HG03103 (cell line): Measurements from ENCODE around the gene SNORC.
"Not testable (repeated sequence)": the region's sequence is repeated elsewhere in the genome, so short reads cannot be mapped to it uniquely, and the experiment has no call there.

Source experiments
- ATAC-seq: cut with Tn5 transposase; IDR thresholded peaks from one replicate; pipeline ENCODE4 v1.9.1; 2021; ENCODE audit warnings: low read depth; ENCODE audit not compliant: unreplicated experiment

The SNORC gene

GRCh38 chr2:232870018-232870765 lies at the start of gene SNORC:
TSS of gene SNORC (plus strand) at chr2:232870264. CDS start at chr2:232870342, 78 bp downstream.
- ATAC-seq: no peak

- no peak for ATAC-seq
Observed at GRCh38 chr2:232829988-232830387, 40.1 kb upstream of the SNORC start.

GRCh38 chr2:232831496-232831895 lies 38.6 kb upstream of the SNORC start:
- no peak for ATAC-seq

GRCh38 chr2:232833830-232834229 lies 36.2 kb upstream of the SNORC start:
- no peak for ATAC-seq

GRCh38 chr2:232835687-232836208 lies 34.3 kb upstream of the SNORC start:
- no peak for ATAC-seq

GRCh38 chr2:232836934-232837333 lies 33.1 kb upstream of the SNORC start:
- ATAC-seq: no peak

GRCh38 chr2:232838406-232838874 lies 31.6 kb upstream of the SNORC start:
- peak; percentile 75 for ATAC-seq

GRCh38 chr2:232839411-232840079 lies 30.5 kb upstream of the SNORC start:
- no peak for ATAC-seq

GRCh38 chr2:232842689-232843088 lies 27.4 kb upstream of the SNORC start:
- ATAC-seq: no peak

- no peak for ATAC-seq
Observed at GRCh38 chr2:232843834-232844233, 26.2 kb upstream of the SNORC start.

- ATAC-seq: no peak
Observed at GRCh38 chr2:232846055-232846454, 24.0 kb upstream of the SNORC start.

GRCh38 chr2:232850039-232850438 lies 20.0 kb upstream of the SNORC start:
- no peak for ATAC-seq

GRCh38 chr2:232852081-232852480 lies 18.0 kb upstream of the SNORC start:
- not testable (repeated sequence) for ATAC-seq

GRCh38 chr2:232852676-232853075 lies 17.4 kb upstream of the SNORC start:
- ATAC-seq: no peak

GRCh38 chr2:232854082-232854481 lies 16.0 kb upstream of the SNORC start:
- no peak for ATAC-seq

- no peak for ATAC-seq
Observed at GRCh38 chr2:232857158-232857563, 12.9 kb upstream of the SNORC start.

GRCh38 chr2:232859385-232859916 lies 10.6 kb upstream of the SNORC start:
- ATAC-seq: no peak

- ATAC-seq: no peak
Observed at GRCh38 chr2:232860593-232861241, 9.3 kb upstream of the SNORC start.

- ATAC-seq: no peak
Observed at GRCh38 chr2:232861353-232861752, 8.7 kb upstream of the SNORC start.

- ATAC-seq: no peak
Observed at GRCh38 chr2:232863996-232864395, 6.1 kb upstream of the SNORC start.

GRCh38 chr2:232865165-232865564 lies 4.9 kb upstream of the SNORC start:
- ATAC-seq: no peak
